Liver (tissue), 9 donors: Measurements from ENCODE around the gene DGKD. TPM values are rescaled to one million over a fixed set of nuclear protein-coding genes. Genes with fewer than 3 reads are reported as not detected.

ENCODE experiments used
- DNase-seq: peaks from one replicate; pipeline ENCODE4 v3.0.0-alpha.2; 2017; ENCODE audit warnings: low spot score
- H3K27ac ChIP-seq, 2 donors: one replicate each; pipeline ENCODE4 v1.7.0; 2013; ENCODE audit warnings: inconsistent platforms in 2 of 2, low read length in 2 of 2, control low read depth in 1 of 2, low read depth in 1 of 2, mild to moderate bottlenecking in 1 of 2
- H3K27me3 ChIP-seq, 4 donors: one replicate each; pipeline versions ENCODE4 v1.6.1 to v1.7.0; 2013; ENCODE audit warnings: low read length in 3 of 4, inconsistent platforms in 1 of 4, mild to moderate bottlenecking in 1 of 4, moderate library complexity in 1 of 4; ENCODE audit not compliant: control insufficient read depth in 4 of 4, insufficient read depth in 4 of 4
- H3K36me3 ChIP-seq, 4 donors: one replicate each; pipeline versions ENCODE4 v1.6.1 to v1.7.0; 2013; ENCODE audit warnings: low read length in 3 of 4, mild to moderate bottlenecking in 3 of 4, low read depth in 1 of 4, moderate library complexity in 1 of 4; ENCODE audit not compliant: control insufficient read depth in 4 of 4, insufficient read depth in 3 of 4
- H3K4me1 ChIP-seq, 4 donors: one replicate each; pipeline versions ENCODE4 v1.6.1 to v1.7.0; 2013; ENCODE audit warnings: low read length in 3 of 4, mild to moderate bottlenecking in 3 of 4, moderate library complexity in 1 of 4; ENCODE audit not compliant: control insufficient read depth in 4 of 4, insufficient read depth in 4 of 4
- H3K4me3 ChIP-seq, 3 donors: one replicate each; pipeline versions ENCODE4 v1.6.1 to v1.7.0; 2013; ENCODE audit warnings: low read length in 3 of 3, control low read depth in 1 of 3, low read depth in 1 of 3, mild to moderate bottlenecking in 1 of 3
- H3K9ac ChIP-seq, 2 donors: one replicate each; pipeline ENCODE4 v1.7.0; 2013; ENCODE audit warnings: low read length in 2 of 2, mild to moderate bottlenecking in 2 of 2, moderate library complexity in 2 of 2, control low read depth in 1 of 2, low read depth in 1 of 2
- H3K9me3 ChIP-seq, 4 donors: one replicate each; pipeline versions ENCODE4 v1.6.1 to v1.7.0; 2013; ENCODE audit warnings: low read length in 3 of 4; ENCODE audit not compliant: control insufficient read depth in 4 of 4
- CTCF ChIP-seq: fragments of 150-350 bp; IDR thresholded peaks from 2 replicates; pipeline ENCODE4 v1.5.1; 2017; ENCODE audit warnings: improper control_type of control experiment, low read depth, low read length; ENCODE audit not compliant: missing input control
- EGR1 ChIP-seq, 2 donors: IDR thresholded peaks; 2 replicates each; pipeline ENCODE4 v1.6.1; 2016 to 2018; ENCODE audit warnings: antibody characterized with exemption in 2 of 2, low read depth in 2 of 2
- GABPA ChIP-seq, 2 donors: IDR thresholded peaks in 1 of 2; conservative IDR thresholded peaks in 1 of 2; 2 replicates each; pipeline ENCODE4 v1.6.1; 2016; ENCODE audit warnings: antibody characterized with exemption in 2 of 2, mild to moderate bottlenecking in 1 of 2, moderate library complexity in 1 of 2
- HNF4A ChIP-seq, 2 donors: conservative IDR thresholded peaks; 2 replicates each; pipeline ENCODE4 v1.6.1; 2016; ENCODE audit warnings: antibody characterized with exemption in 2 of 2, mild to moderate bottlenecking in 2 of 2
- NR2F2 ChIP-seq: IDR thresholded peaks from 2 replicates; pipeline ENCODE4 v1.6.1; 2016; ENCODE audit warnings: antibody characterized with exemption
- REST ChIP-seq: IDR thresholded peaks from 2 replicates; pipeline ENCODE4 v1.6.1; 2016; ENCODE audit warnings: antibody characterized with exemption, mild to moderate bottlenecking
- SP1 ChIP-seq: IDR thresholded peaks from 2 replicates; pipeline ENCODE4 v1.6.1; 2018; ENCODE audit warnings: antibody characterized with exemption, mild to moderate bottlenecking
- TAF1 ChIP-seq: conservative IDR thresholded peaks from 2 replicates; pipeline ENCODE4 v1.6.1; 2016; ENCODE audit warnings: antibody characterized with exemption, mild to moderate bottlenecking
- ZBTB33 ChIP-seq: IDR thresholded peaks from 2 replicates; pipeline ENCODE4 v1.6.1; 2016; ENCODE audit warnings: antibody characterized with exemption
- WGBS: extraction: QIAGEN DNeasy Blood & Tissue Kit; methylation state at CpG from one replicate; pipeline ENCODE4 v1.1.7; 2013; 5-methylcytosine and 5-hydroxymethylcytosine counted together
- polyA plus RNA-seq, 2 donors: library from polyadenylated mRNA; stranded (reverse) in 1 of 2; unstranded in 1 of 2; fragments of 200-250 nt in 1 of 2; fragments of >200 nt in 1 of 2; fragmentation: Nextera tagmentation in 1 of 2; extraction: Ambion mirVana in 1 of 2; gene quantifications; one replicate each; pipeline versions ENCODE4 v1.2.1 to v1.2.3, GENCODE V29; 2013 to 2015
- total RNA-seq, 2 donors: library from RNA; depleted of rRNA; stranded (reverse); fragments of >200 nt; gene quantifications; one replicate each; pipeline ENCODE4 v1.2.3, GENCODE V29; 2014
- donor health status: healthy.
- donor health status: healthy.
- donor health status: healthy.
- donor health status: healthy.
- donor health status: healthy.

The DGKD gene
- total and polyA plus RNA-seq, 4 donors: 4.8 to 16.4 (median 8.2) TPM

GRCh38 chr2:233338812-233339368 is 15.4 kb upstream of the DGKD start:
- Histone ChIP-seq H3K27ac (no peak overlapping the region), H3K36me3 (no peaks in the 10 kb centered on the region), H3K4me3 (no peak overlapping the region), H3K9ac (no peak overlapping the region), H3K27me3 (no peaks in the 10 kb centered on the region), H3K4me1 (no peaks in the 10 kb centered on the region), H3K9me3 (no peaks in the 10 kb centered on the region)
- WGBS: 87% methylated on average over 3 of the region's 3 CpGs
- no peak for DNase-seq
- no peak for TF ChIP-seq CTCF
- no peak for TF ChIP-seq ZBTB33
- no peak for TF ChIP-seq NR2F2
- no peak for TF ChIP-seq EGR1 (IDR thresholded peaks at IDR 0.05; ENCODE audit: low read depth in 2 of 2)

- no peak for TF ChIP-seq HNF4A (conservative IDR thresholded peaks at IDR 0.05)
- TF ChIP-seq CTCF: no peak
- TF ChIP-seq SP1: no peak
- TF ChIP-seq NR2F2: no peak
- no peak for TF ChIP-seq EGR1 (IDR thresholded peaks at IDR 0.05; ENCODE audit: low read depth in 2 of 2)
- no peak for TF ChIP-seq REST
- no peak for TF ChIP-seq TAF1
- no peak for TF ChIP-seq GABPA (IDR thresholded peaks at IDR 0.05 in 1 of 2, conservative IDR thresholded peaks at IDR 0.05 in 1 of 2)
- Histone ChIP-seq H3K4me1 (no peaks in the 10 kb centered on the region), H3K36me3 (no peaks in the 10 kb centered on the region), H3K4me3 (no peak overlapping the region), H3K9me3 (no peaks in the 10 kb centered on the region), H3K27me3 (no peaks in the 10 kb centered on the region), H3K9ac (no peak overlapping the region), H3K27ac (no peak overlapping the region)
- DNase-seq: no peak
- WGBS: 54% methylated on average over 3 of the region's 3 CpGs
Observed at GRCh38 chr2:233339427-233339826, 14.9 kb upstream of the DGKD start.
